GM21423 (cell line): Measurements from ENCODE around the gene STRC.
"Not testable (repeated sequence)": the region's sequence is repeated elsewhere in the genome, so short reads cannot be mapped to it uniquely, and the experiment has no call there.

Experiments
- ATAC-seq: cut with Tn5 transposase; IDR thresholded peaks from one replicate; pipeline ENCODE4 v1.9.1; 2021; ENCODE audit warnings: mild to moderate bottlenecking, moderate library complexity; ENCODE audit not compliant: unreplicated experiment

Gene STRC

GRCh38 chr15:43618700-43619099, at the start of gene STRC:
TSS of gene STRC (minus strand) at chr15:43618800. CDS start at chr15:43618722, 78 bp downstream.
- ATAC-seq = not testable (repeated sequence)

GRCh38 chr15:43666177-43666576, 47.6 kb upstream of the STRC start:
- ATAC-seq = not testable (repeated sequence)

GRCh38 chr15:43663333-43663732, 44.7 kb upstream of the STRC start:
- not testable (repeated sequence) for ATAC-seq

- not testable (repeated sequence) for ATAC-seq
Observed at GRCh38 chr15:43662293-43662692, 43.7 kb upstream of the STRC start.

GRCh38 chr15:43659727-43660126, 41.1 kb upstream of the STRC start:
- ATAC-seq = not testable (repeated sequence)

GRCh38 chr15:43649430-43649926, 30.9 kb upstream of the STRC start:
- not testable (repeated sequence) for ATAC-seq

GRCh38 chr15:43648649-43649429, 30.2 kb upstream of the STRC start, which contains the start of gene CATSPER2:
TSS of gene CATSPER2 (minus strand) at chr15:43648844. CDS start at chr15:43648061, 783 bp downstream.
- no peak for ATAC-seq

- ATAC-seq = peak; percentile 72
Observed at GRCh38 chr15:43638464-43639204, 20.0 kb upstream of the STRC start.

- not testable (repeated sequence) for ATAC-seq
Observed at GRCh38 chr15:43626937-43627336, 8.3 kb upstream of the STRC start.

- no peak for ATAC-seq
Observed at GRCh38 chr15:43625106-43625505, 6.5 kb upstream of the STRC start.

GRCh38 chr15:43622068-43622799, 3.6 kb upstream of the STRC start:
- ATAC-seq = not testable (repeated sequence)

GRCh38 chr15:43617750-43618149, 850 bp downstream of the STRC start:
- not testable (repeated sequence) for ATAC-seq

- not testable (repeated sequence) for ATAC-seq
Observed at GRCh38 chr15:43602233-43602632, 16.4 kb downstream of the STRC start.

- ATAC-seq = not testable (repeated sequence)
Observed at GRCh38 chr15:43600200-43600599, 18.4 kb downstream of the STRC start.

GRCh38 chr15:43599131-43599530, 19.5 kb downstream of the STRC start:
- ATAC-seq = not testable (repeated sequence)

- not testable (repeated sequence) for ATAC-seq
Observed at GRCh38 chr15:43593328-43594190, 25.0 kb downstream of the STRC start, which contains the start of gene CKMT1B. TSS of gene CKMT1B (plus strand) at chr15:43594027. CDS start at chr15:43594219, 192 bp downstream.

- ATAC-seq = not testable (repeated sequence)
Observed at GRCh38 chr15:43592841-43593240, 25.8 kb downstream of the STRC start.

- peak; percentile 98 for ATAC-seq
Observed at GRCh38 chr15:43589778-43590466, 28.7 kb downstream of the STRC start, which contains the start of gene PPIP5K1. TSS of gene PPIP5K1 (minus strand) at chr15:43590208. CDS start at chr15:43584504, 5,704 bp downstream.

GRCh38 chr15:43574607-43575006, 44.0 kb downstream of the STRC start:
- not testable (repeated sequence) for ATAC-seq
